Dermis microvascular lymphatic vessel endothelial cell (primary cell): ENCODE measurements around the gene ERAP2. TPM values are rescaled to one million over a fixed set of nuclear protein-coding genes. Genes with fewer than 3 reads are reported as not detected.
A peak's percentile ranks its signal among the peaks of the same experiment; 100 is the strongest.
"Not testable (repeated sequence)": the region's sequence is repeated elsewhere in the genome, so short reads cannot be mapped to it uniquely, and the experiment has no call there.

Experiments used
- DNase-seq, 2 donors: peaks; one replicate each; pipeline versions ENCODE4 v3.0.0 to v3.0.0-alpha.2; 2010; ENCODE audit warnings: low read depth in 2 of 2
- total RNA-seq: library from RNA; depleted of rRNA; stranded (reverse); fragments of >200 nt; gene quantifications from 2 replicates; pipeline ENCODE4 v1.2.1, GENCODE V29; 2014

Gene ERAP2
- total RNA-seq, 1 donor from 2014 or later, result 3.9 TPM

GRCh38 chr5:96896276-96896675 is 20.0 kb downstream of the ERAP2 start:
- DNase-seq, result peak in 1 of 2 donors; percentile 41

DNA sequence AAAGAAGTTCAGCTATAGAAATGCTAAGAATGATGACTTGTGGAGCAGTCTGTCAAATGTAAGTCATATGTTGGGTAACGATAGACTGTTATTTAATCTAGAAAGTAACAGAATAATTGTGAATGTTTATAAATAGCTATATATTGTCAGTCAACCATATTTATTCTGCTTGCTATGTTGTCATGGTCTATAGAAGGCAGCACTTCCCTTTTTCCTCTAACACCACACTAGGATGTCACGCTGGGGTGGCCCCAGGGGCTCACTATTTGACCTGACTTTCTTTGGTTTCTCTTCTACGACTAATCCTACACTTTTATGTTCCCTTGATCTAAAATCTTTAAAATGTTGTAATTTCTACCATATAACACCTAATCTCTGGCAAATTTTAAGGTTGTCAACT is 20.5 kb downstream of the ERAP2 start:
- no peak for DNase-seq

DNA sequence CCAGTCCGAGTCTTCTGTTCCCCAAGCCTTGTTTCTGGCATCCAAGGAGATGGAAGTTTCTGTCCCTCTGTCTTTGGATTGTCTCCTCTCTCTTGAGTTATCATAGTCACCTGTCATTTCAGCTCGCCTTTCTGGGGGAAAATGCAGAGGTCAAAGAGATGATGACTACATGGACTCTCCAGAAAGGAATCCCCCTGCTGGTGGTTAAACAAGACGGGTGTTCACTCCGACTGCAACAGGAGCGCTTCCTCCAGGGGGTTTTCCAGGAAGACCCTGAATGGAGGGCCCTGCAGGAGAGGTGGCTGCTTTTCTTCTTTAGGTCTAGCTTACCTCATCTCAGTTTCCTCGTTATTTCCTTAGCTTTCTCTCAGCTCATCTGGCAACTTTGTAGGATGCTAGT is 25.1 kb downstream of the ERAP2 start:
- no peak for DNase-seq

GRCh38 chr5:96901841-96902240 is 25.5 kb downstream of the ERAP2 start:
- DNase-seq, result no peak

DNA sequence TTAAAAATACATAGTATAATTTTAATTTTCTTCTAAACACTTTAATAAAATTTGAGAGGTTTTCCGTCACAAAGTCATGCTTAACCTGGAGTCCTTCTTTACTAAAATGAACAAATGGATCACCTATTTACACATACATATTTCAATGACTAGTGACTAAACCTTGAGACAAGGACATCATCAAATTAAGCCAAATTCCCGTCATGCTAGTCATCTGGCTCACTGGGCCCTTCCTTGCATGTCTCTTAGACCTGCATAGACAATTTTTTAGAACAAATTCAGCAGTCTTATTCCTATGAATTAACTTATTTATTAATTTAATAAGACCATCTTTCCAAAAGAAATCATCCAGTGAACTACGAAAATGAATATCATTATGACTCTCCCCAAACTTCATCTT is 26.6 kb downstream of the ERAP2 start:
- DNase-seq, result no peak

GRCh38 chr5:96903300-96903699 is 27.0 kb downstream of the ERAP2 start:
- DNase-seq, result no peak

DNA sequence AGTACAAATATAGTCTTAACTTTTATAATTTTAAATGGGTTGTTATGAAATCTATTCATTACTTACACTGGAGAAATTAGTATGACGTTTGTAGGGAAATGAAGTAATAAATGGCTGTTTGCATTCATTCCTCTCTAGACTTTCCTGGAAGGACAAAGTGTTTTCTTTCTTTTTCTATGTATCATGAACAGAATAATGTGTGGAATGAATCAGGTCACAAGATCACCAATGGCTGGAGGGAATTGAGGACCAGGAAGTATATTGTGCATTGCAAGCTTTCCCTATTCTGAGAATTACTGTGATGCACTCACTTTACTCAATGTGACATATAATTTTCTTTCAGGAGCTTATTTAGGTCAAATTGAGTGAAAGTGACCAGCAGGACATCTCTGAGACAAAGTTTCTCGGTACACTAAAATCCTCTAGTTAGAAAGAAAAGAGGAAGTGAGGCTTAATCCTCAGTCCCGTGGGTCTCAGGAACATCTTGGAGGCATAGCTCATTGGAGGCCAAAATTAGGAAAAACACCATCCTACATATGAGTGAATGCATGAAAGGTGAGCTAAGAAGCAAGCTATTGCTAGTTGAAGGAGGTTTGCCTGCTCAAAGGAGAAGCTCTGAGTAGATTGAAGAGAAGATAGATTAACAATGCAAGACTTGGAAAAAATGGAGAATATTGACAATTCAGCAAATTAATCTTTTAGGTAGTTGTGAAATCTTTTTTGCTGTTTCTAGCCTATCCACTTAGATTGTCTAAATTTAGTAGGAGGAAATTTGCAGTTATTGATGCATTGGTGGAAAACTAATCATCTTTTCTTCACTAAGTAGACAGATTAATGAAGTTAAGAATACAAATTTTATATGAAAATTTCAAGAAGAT is 28.0 kb downstream of the ERAP2 start:
- no peak for DNase-seq

GRCh38 chr5:96905864-96906263 is 29.6 kb downstream of the ERAP2 start:
- no peak for DNase-seq

DNA sequence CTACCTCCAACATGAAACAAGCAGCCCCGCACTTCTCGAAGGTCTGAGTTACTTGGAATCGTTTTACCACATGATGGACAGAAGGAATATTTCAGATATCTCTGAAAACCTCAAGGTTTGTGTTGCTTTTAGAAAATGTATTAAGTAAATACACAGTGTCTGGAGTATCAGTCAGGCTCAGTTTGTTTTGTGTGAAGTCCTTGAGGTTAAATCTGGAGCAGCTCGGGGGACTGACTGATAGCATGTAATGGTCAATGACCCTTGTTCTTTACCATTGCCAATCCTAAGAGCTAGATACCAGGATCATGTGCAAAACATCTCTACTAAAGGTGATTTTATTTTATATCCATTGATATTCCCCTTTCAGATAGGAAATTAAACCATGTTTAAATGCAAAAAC is 32.7 kb downstream of the ERAP2 start:
- DNase-seq, result no peak

DNA sequence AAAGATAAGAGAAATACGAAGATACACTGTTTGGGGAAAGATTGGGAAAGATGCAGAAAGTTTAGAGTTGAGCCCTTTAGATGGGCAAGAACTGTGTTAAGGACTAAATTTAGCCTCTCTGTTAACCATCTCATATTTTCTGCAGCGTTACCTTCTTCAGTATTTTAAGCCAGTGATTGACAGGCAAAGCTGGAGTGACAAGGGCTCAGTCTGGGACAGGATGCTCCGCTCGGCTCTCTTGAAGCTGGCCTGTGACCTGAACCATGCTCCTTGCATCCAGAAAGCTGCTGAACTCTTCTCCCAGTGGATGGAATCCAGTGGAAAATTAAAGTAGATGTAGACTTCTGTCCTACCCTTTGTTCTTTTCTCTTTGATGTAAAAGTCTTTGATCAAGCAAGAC is 33.1 kb downstream of the ERAP2 start:
- no peak for DNase-seq

- no peak for DNase-seq
Observed at GRCh38 chr5:96911139-96911538, 34.8 kb downstream of the ERAP2 start.

DNA sequence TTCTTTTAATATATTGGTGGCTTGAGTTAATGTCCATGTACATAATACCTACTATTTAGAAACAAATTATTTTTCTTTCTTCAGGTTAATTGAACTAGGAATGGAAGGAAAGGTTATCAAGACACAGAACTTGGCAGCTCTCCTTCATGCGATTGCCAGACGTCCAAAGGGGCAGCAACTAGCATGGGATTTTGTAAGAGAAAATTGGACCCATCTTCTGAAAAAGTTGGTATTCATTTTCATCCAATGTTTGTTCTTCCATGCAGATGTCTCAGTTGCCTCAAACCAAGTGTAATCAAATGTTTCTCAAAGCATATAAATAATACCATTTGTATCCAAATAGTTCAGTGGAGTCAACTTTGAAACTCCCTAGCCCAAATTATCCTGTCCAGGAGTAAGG is 36.9 kb downstream of the ERAP2 start:
- no peak for DNase-seq

DNA sequence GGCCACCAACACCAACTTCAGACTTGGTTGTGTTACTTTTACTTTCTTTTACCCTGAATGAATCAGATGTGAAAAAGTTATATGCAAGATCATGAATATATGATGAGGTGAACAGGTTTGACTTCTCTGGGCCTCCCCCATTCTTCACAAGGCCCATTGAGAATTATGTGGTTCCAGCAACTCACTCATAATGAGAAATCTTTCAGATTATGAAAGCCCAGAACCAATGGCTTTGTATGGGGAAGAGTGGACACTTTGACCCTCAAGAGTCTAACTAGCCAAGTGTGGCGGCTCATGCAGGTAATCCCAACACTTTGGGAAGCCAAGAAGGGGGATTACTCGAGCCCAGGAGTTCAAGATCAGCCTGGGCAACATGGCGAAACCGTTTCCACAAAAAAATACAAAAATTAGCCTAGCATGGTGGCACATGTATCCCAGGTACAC is 43.5 kb downstream of the ERAP2 start:
- DNase-seq, result no peak

DNA sequence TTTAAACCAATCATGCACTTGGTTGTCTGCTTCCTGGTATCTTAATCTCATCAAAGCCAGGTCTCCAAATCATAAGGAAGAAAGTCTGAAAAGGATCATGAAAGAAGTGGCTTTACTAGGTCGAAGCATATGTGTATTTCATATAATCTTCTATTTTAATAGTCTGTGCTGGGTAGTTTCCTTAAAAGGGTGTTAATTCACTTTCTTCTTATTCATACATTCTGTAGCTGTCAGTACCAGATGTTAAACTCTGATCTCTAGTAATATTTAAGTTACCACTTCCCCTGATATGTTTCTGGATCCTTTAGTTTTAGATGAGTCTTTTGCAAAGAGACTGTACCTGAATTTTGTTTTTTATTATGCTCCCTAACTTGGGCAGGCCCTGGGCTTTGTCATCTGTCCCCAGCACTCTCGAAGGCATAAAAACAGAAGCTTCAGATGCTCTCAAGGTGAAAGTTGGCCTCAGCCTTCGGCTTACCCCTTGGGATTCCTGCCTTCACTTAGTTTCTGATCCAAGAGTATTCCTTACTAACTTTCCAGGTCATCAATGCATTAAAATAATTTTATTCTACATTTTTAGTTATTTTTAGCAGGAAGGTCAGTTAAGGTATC is 44.5 kb downstream of the ERAP2 start:
- DNase-seq, result no peak

GRCh38 chr5:96922499-96923244 is 46.4 kb downstream of the ERAP2 start:
- DNase-seq, result no peak

DNA sequence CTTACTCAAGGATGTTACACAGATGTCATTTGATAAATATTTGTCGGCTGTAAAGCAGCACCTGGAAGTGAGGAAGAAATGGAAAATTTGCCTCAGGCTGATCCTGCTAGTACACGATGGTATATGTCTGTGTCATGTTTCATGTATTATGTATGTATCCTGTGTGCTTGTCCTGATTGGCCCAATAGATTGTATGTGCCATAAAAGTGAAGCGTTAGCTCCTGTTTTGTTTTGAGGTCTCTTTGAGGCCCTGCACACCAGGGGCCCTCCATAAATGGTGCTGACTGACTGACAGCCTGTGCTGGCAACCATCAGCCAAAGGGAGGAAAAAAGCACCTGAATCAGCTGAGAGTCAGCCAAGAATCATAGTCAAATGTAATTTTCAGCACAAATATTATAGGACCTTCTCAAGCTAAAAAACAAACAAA is 47.7 kb downstream of the ERAP2 start:
- DNase-seq, result peak in 1 of 2 donors; percentile 64

DNA sequence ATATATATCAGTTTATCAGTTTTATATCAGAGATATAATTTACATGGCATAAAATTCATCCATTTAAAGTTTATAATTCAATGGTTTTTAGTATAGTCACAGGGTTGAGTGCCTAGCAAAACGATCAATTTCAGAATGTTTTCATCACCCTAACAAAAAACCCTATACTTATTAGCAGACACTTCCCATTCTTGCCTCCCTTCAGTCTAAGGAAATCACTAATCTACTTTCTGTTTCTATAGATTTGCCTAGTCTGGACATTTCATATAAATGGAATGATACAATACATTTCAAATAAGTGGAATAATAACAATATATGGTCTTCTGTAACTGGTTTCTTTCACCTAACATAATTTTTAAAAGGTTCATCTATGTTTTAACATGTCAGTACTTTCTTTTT is 50.0 kb downstream of the ERAP2 start:
- no peak for DNase-seq

DNA sequence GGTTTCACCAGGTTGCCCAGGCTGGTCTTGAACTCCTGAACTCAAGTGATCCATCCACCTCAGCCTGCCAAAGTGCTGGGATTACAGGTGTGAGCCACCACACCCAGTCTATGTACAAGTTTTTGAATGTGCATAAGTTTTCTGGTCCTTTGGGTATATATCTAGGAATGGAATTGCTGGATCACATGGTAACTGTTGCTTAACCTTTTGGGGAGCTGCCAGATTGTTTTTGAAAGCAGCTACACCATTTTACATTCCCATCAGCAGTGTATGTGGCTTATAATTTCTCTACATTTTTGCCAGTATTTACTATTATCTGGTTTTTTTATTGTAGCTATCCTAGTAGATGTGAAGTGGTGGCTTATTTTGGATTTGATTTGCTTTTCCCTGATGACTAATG is 50.7 kb downstream of the ERAP2 start:
- no peak for DNase-seq

- DNase-seq, result no peak
Observed at GRCh38 chr5:96928931-96929708, 52.8 kb downstream of the ERAP2 start.

GRCh38 chr5:96930058-96930457 is 53.8 kb downstream of the ERAP2 start:
- no peak for DNase-seq

DNA sequence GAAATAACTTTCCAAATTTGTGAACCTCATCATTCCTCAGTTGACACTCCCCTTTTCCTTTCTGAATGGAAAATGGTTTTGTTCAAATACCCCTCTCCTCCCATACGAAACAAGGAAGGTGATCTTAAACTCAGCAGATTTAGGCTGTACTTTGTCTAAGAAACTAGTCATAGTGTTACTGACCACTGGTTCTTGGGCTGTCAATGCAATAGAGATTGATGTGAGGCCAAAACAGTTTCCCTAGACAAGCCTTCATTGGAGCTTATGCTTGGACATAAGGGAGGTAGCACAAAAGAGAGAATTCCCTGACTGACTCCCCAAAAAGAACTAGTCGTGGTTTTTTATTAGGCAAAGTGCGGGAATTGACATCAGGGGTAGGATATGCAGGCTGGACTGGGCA is 54.3 kb downstream of the ERAP2 start:
- DNase-seq, result no peak

DNA sequence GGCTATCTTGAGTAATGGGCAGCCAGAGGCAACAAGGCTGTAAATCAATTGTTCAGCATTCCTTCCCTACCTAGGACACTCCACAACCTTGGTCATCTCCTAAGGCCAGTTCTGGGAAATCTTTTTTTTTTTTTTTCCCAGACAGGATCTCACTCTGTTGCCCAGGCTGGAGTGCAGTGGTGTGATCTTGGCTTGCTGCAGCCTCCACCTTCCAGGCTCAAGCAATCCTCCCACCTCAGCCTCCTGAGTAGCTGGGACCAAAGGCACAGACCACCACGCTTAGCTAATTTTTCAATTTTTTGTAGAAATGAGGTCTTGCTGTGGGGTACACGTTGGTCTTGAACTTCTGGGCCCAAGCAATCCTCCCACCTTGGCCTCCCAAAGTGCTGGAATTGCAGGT is 54.7 kb downstream of the ERAP2 start:
- DNase-seq, result not testable (repeated sequence)
